ENCODE measurements around the gene B3GALT5. TPM values are rescaled to one million over a fixed set of nuclear protein-coding genes. Genes with fewer than 3 reads are reported as not detected.

Gene B3GALT5
- total RNA-seq, 8 experiments from 2014 or later = 0.04 to 3.4 (median 0.99) TPM

DNA sequence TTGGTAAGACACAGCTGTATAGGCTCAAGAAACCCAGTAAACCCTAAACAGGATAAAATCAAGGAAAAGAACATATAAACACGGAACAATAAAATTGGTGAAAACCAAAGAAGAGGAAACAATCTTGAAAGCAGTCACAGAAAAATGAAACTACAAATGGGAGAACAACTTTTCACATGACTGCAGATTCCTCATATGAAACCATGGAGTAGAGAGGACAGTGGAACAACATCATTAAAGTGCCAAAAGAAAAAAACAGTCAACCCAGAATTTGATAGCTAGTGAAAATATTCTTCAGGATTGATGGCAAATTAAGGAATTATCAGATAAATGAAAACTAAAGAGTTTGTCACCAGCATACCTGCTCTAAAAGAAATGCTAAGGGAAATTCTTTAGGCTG lies 23.9 kb upstream of the B3GALT5 start:
- ATAC-seq (replicated peaks in 6 of 8) = no peak
- no peak overlapping the region for H3K27ac ChIP-seq
- no peak overlapping the region for H3K4me3 ChIP-seq
- in situ Hi-C loops (cut with MboI; ENCODE audit: low pct_unique_long_range_greater_than_20kb in 2 of 9, low sequenced_read_pairs in 9 of 9, unreplicated experiment in 9 of 9) = no loop called here
- WGBS, 10 experiments = 0 to 100% (median 24%) methylated on average over 1 of the region's 1 CpG
- no peaks in the 10 kb centered on the region for H3K4me1 ChIP-seq (replicated peaks in 1 of 2)

DNA sequence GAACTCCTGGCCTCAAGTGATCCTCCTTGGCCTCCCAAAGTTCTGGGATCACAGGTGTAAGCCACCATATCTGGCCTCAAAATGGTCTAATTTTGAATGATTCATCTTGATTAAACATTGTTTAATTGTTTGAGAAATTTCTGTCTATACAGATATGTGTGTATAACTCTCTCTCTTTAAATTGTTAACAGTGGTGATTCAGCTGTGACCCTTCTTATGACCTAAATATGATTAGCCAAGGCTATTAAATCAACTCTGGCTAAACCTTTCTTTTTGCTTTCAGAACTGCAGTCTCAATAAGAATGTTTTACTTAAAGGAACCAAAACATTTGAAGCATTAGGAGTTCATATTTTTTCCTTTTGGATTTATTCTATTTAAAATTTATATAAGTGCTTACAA lies 19.2 kb upstream of the B3GALT5 start:
- no peak overlapping the region for H3K27ac ChIP-seq
- in situ Hi-C loops (cut with MboI; ENCODE audit: low pct_unique_long_range_greater_than_20kb in 2 of 9, low sequenced_read_pairs in 9 of 9, unreplicated experiment in 9 of 9) = no loop called here
- H3K4me1 ChIP-seq (replicated peaks in 1 of 2) = no peaks in the 10 kb centered on the region
- H3K4me3 ChIP-seq = no peak overlapping the region
- ATAC-seq (replicated peaks in 6 of 8) = peak in 1 of 8 experiments; percentile 32

DNA sequence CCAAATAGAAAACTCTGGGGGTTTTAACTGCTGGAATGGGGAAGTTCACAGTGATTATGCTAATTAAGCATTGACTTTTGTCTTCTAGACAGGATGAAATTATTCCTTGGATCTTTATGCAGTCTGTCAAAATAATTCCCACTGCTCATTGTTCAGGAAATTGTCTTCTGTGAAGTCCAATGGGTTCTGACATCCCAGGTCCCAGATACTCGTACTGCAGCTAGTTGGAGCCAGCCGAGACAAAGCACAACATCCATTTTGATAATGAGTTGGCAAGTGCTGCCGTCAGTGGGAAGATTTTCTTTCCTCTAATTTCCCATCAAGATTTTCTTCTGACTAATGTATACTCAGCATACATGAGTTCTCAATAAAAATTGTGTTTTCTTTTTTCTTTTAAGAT lies 17.3 kb upstream of the B3GALT5 start:
- 0 to 88% (median 82%) methylated on average over 1 to 3 of the region's 3 CpGs; no CpG with 5 or more reads in 4 of the 10 experiments for WGBS, 10 experiments
- no peak overlapping the region for H3K4me3 ChIP-seq
- in situ Hi-C loops (cut with MboI; ENCODE audit: low pct_unique_long_range_greater_than_20kb in 2 of 9, low sequenced_read_pairs in 9 of 9, unreplicated experiment in 9 of 9) = no loop called here
- ATAC-seq (replicated peaks in 6 of 8) = peak in 4 of 8 experiments; percentile 39 to 60 (median 42)
- peaks cover 0 to 3% of the 10 kb centered on the region in 2 donors for H3K4me1 ChIP-seq (replicated peaks in 1 of 2)
- no peak overlapping the region for H3K27ac ChIP-seq

GRCh38 chr21:39597595-39597994 lies 15.1 kb upstream of the B3GALT5 start:
- no peak overlapping the region for H3K4me3 ChIP-seq
- WGBS, 10 experiments = 33 to 85% (median 47%) methylated on average over 1 to 3 of the region's 7 CpGs; no CpG with 5 or more reads in 5 of the 10 experiments
- H3K4me1 ChIP-seq (replicated peaks in 1 of 2) = peaks cover 16 to 18% of the 10 kb centered on the region in 2 donors
- H3K27ac ChIP-seq = no peak overlapping the region
- no peak for ATAC-seq (replicated peaks in 6 of 8)
- in situ Hi-C loops (cut with MboI; ENCODE audit: low pct_unique_long_range_greater_than_20kb in 2 of 9, low sequenced_read_pairs in 9 of 9, unreplicated experiment in 9 of 9) = no loop called here

DNA sequence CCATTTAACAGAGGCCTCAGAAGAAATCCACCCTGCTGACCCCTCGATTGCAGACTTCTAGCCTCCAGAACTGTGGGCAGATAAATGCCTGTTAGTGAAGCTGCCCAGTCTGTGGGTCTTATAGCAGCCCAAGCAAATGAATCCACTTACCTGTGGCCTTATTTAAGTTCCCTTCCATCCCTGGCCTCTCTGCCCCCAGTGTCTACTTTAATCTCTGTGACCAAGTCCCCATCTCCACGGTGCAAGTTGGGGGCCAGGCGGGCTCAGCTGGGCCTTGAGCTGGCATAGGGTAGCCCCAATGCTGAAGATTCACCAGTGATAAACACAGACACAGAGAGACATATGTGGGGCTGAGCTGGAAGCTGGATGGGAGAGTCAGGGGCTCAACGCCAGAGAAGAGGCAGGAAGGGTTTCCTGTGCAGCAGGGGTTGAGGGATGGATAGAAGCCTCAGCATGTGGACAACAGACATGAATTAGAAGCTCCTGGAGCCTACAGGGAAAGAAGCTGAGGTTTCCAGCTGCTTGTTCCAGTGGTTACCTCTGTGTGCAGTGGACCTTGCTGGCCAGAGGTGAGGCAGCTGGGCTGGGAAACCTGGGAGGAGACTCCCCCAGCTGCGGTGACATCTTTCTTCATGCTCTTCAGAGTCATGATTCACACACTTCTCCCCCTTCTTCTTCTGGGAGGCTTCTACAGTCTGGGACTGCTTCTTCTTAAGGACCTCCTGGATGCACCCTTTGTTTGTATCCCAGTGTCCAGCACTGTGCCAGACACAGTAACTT lies 13.4 kb upstream of the B3GALT5 start:
- no peak for ATAC-seq (replicated peaks in 6 of 8)
- WGBS, 10 experiments = 7 to 100% (median 74%) methylated on average over 1 to 4 of the region's 5 CpGs; no CpG with 5 or more reads in 4 of the 10 experiments
- H3K4me3 ChIP-seq = no peak overlapping the region
- in situ Hi-C loops (cut with MboI; ENCODE audit: low pct_unique_long_range_greater_than_20kb in 2 of 9, low sequenced_read_pairs in 9 of 9, unreplicated experiment in 9 of 9) = no loop called here
- H3K27ac ChIP-seq = no peak overlapping the region
- peaks cover 16 to 18% of the 10 kb centered on the region in 2 donors for H3K4me1 ChIP-seq (replicated peaks in 1 of 2)

DNA sequence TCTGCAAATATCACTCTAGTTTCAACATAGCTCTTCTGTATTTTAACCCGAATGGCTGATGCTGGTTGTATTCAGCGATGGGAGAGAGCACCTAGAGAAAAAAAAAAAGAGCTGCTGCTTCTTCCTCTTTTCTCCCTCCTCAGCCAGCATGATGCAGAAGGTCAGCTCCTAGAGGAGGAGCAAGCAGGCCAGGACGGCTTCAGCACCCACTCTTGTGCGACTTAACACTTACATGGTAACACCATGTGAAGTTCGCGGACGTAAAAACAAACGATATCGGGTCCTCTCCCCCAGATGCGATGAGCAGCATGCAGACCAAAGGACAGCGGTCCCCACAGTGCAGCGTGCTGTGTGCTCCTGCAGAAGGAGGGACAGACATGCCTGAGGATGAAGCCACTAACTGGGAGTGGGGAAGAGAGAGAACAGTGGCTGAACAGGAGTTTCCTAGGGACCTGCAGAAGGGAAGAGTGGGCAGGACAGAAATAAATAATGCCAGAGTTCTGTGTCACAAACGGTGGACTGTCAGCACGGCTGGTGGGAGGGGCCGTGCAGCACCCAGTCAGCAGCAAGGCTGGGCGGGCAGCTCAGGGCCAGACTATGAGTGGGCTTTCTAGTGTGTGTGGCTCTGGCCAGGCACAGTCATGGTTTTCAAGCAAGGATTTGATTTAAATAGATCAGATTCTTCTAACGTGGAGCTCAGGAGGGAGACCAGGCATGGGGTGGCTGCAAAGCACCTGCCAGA lies 11.4 kb upstream of the B3GALT5 start:
- in situ Hi-C loops (cut with MboI; ENCODE audit: low pct_unique_long_range_greater_than_20kb in 2 of 9, low sequenced_read_pairs in 9 of 9, unreplicated experiment in 9 of 9) = no loop called here
- Histone ChIP-seq H3K27ac (peak overlapping the region in 1 of 2 donors; percentile 52), H3K4me1 (replicated peaks in 1 of 2) (peaks cover 16 to 18% of the 10 kb centered on the region in 2 donors), H3K4me3 (no peak overlapping the region)
- 16 to 80% (median 30%) methylated on average over 1 to 7 of the region's 17 CpGs; no CpG with 5 or more reads in 3 of the 10 experiments for WGBS, 10 experiments
- ATAC-seq (replicated peaks in 6 of 8) = peak in 5 of 8 experiments; percentile 95 to 98 (median 97)

GRCh38 chr21:39602076-39602689 lies 10.6 kb upstream of the B3GALT5 start:
- in situ Hi-C loops (cut with MboI; ENCODE audit: low pct_unique_long_range_greater_than_20kb in 2 of 9, low sequenced_read_pairs in 9 of 9, unreplicated experiment in 9 of 9) = no loop called here
- no peak overlapping the region for H3K27ac ChIP-seq
- ATAC-seq (replicated peaks in 6 of 8) = peak in 1 of 8 experiments; percentile 4
- WGBS, 10 experiments = 0 to 100% (median 92%) methylated on average over 1 to 9 of the region's 14 CpGs; no CpG with 5 or more reads in 1 of the 10 experiments
- peaks cover 16 to 18% of the 10 kb centered on the region in 2 donors for H3K4me1 ChIP-seq (replicated peaks in 1 of 2)
- H3K4me3 ChIP-seq = no peak overlapping the region

GRCh38 chr21:39602793-39603192 lies 9.9 kb upstream of the B3GALT5 start:
- 0 to 100% (median 83%) methylated on average over 1 to 4 of the region's 4 CpGs for WGBS, 10 experiments
- ATAC-seq (replicated peaks in 6 of 8) = no peak
- in situ Hi-C loops (cut with MboI; ENCODE audit: low pct_unique_long_range_greater_than_20kb in 2 of 9, low sequenced_read_pairs in 9 of 9, unreplicated experiment in 9 of 9) = no loop called here

DNA sequence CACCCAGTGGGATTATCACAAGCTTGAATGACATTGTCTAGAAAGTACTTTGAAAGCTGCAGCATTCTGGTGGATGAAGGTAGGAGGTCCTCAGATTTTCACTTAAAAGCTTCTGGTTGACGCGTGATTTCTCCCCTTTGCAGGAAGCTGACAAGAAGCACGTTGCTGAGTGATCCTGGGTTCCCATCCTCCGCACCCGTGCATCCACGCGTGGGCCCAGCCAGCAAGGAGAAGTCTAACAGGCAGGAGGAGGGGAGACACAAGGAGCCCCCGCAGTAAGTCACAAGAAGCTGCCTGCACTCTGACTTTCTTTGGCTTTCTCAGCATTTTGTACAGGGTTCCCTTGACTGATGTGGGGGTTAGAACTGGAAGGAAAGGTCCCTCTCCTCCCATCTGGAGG lies 7.8 kb upstream of the B3GALT5 start:
- Histone ChIP-seq H3K27ac (no peak overlapping the region), H3K4me3 (no peak overlapping the region), H3K4me1 (replicated peaks in 1 of 2) (peaks cover 16 to 18% of the 10 kb centered on the region in 2 donors)
- 45 to 100% (median 88%) methylated on average over 1 to 8 of the region's 8 CpGs; no CpG with 5 or more reads in 2 of the 10 experiments for WGBS, 10 experiments
- in situ Hi-C loops (cut with MboI; ENCODE audit: low pct_unique_long_range_greater_than_20kb in 2 of 9, low sequenced_read_pairs in 9 of 9, unreplicated experiment in 9 of 9) = no loop called here
- ATAC-seq (replicated peaks in 6 of 8) = no peak

More at GRCh38 chr21:39602793-39603192, 9.9 kb upstream of the B3GALT5 start:
- H3K27ac ChIP-seq = no peak overlapping the region
- H3K4me1 ChIP-seq (replicated peaks in 1 of 2) = peaks cover 16 to 18% of the 10 kb centered on the region in 2 donors
- no peak overlapping the region for H3K4me3 ChIP-seq

DNA sequence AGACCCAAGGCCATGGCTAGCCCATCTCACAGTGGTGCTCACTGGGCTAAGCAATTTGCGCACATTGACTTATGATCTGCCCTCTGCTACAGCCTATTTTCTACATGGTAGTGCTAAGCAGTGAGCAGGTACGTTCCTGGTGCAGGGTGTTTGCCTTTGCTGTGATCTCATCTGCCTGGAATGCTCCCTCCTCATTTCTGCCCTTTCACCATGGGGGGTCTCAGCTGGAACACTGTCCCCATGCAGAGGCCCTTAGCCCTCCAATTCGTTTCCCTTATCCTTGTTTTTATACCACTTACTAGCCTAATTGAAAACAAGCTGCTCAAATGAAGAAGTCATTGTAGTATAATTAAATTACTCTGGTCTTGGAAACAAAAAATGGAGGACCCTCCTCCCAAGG lies 2.0 kb upstream of the B3GALT5 start:
- WGBS, 10 experiments = 20 to 51% (median 20%) methylated on average over 1 to 3 of the region's 3 CpGs; no CpG with 5 or more reads in 7 of the 10 experiments
- no peak for ATAC-seq (replicated peaks in 6 of 8)
- Histone ChIP-seq H3K4me3 (no peak overlapping the region), H3K27ac (no peak overlapping the region), H3K4me1 (replicated peaks in 1 of 2) (peaks cover 3 to 9% of the 10 kb centered on the region in 2 donors)
- in situ Hi-C loops (cut with MboI; ENCODE audit: low pct_unique_long_range_greater_than_20kb in 2 of 9, low sequenced_read_pairs in 9 of 9, unreplicated experiment in 9 of 9) = no loop called here

GRCh38 chr21:39611551-39612190 lies 1.1 kb upstream of the B3GALT5 start:
- peaks cover 3 to 9% of the 10 kb centered on the region in 2 donors for H3K4me1 ChIP-seq (replicated peaks in 1 of 2)
- ATAC-seq (replicated peaks in 6 of 8) = peak in 1 of 8 experiments; percentile 12
- 3 to 74% (median 31%) methylated on average over 1 to 11 of the region's 19 CpGs; no CpG with 5 or more reads in 3 of the 10 experiments for WGBS, 10 experiments
- peak overlapping the region in 1 of 5 donors; percentile 67 for H3K4me3 ChIP-seq
- in situ Hi-C loops (cut with MboI; ENCODE audit: low pct_unique_long_range_greater_than_20kb in 2 of 9, low sequenced_read_pairs in 9 of 9, unreplicated experiment in 9 of 9) = no loop called here
- no peak overlapping the region for H3K27ac ChIP-seq

DNA sequence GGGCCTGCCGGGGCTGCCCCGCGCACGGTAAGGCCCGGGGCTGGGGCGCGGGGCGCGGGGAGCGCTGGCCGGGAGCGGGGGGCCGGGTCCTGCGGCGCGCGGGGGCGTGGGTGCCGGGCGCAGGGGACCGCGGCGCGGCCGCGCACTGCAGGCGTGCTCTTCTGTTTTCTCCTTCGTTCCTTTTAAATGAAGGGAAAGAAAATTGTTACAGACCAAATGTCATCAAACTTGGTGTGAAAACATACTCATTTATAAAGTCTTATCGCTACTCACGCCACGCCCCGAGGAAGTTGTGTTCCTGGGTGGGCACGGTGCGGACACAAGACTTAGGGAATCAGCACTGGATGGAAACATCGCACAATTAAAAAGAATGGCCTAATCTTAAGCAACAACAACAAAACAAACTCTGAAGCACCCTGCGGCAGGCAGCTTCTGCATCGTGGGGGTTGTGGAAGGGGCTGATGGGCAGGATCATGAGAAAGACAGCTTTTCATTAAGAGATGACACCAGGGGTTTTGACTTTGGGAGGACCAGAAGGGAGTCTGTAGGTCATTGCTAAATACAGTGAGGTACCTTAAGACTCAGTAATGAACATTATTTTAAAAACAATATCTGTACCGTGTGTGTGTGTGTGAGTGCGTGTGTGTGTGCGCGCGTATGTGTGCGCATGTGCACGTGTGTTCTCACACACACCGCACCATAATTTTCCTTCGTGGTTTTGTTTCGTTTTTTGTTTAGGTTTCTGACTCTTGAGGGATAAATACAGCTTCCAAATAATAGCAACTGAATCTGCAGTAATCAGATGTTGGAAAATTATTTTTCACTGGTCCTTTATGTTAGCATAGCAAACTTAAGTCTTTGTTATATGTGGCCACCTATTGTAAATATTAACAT lies 548 bp downstream of the B3GALT5 start:
- ATAC-seq (replicated peaks in 6 of 8) = peak in 5 of 8 experiments; percentile 6 to 23 (median 18)
- Histone ChIP-seq H3K4me1 (replicated peaks in 1 of 2) (peaks cover 3 to 9% of the 10 kb centered on the region in 2 donors), H3K4me3 (peak overlapping the region; percentile 44 to 67 (median 52)), H3K27ac (no peak overlapping the region)
- 0 to 52% (median 1%) methylated on average over 1 to 17 of the region's 47 CpGs; no CpG with 5 or more reads in 1 of the 10 experiments for WGBS, 10 experiments
- in situ Hi-C loops (cut with MboI; ENCODE audit: low pct_unique_long_range_greater_than_20kb in 2 of 9, low sequenced_read_pairs in 9 of 9, unreplicated experiment in 9 of 9) = no loop called here

Data from motor neuron (in vitro differentiated cells).